ENCODE measurements around the gene OAT. TPM values are rescaled to one million over a fixed set of nuclear protein-coding genes. Genes with fewer than 3 reads are reported as not detected.

OAT gene
- total and polyA plus RNA-seq, 2 experiments from 2014 or later = 232 to 263 TPM

DNA sequence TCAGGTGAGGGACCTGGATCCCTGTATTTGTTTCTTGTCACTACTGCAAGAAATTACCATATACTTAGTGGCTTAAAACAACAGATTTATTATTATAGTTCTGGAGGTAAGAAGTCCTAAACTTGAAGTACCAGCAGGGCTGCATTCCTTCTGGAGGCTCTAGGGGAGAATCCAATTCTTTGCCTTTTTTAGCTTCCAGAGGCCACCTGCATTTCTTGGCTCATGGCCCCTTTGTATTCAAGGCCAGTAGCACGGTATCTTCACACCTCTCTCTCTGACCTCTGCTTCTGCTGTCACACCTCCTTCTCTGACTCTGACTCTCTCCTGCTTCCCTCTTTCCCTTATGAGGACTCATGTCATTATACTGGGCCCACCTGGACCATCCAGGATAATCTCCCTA lies 40.7 kb upstream of the OAT start:
- WGBS, 2 experiments (ENCODE audit: low coverage in 1 of 2, low lambda C conversion rate in 2 of 2, missing lambda C conversion rate in 2 of 2) = 23 to 38% methylated on average over 1 of the region's 1 CpG

DNA sequence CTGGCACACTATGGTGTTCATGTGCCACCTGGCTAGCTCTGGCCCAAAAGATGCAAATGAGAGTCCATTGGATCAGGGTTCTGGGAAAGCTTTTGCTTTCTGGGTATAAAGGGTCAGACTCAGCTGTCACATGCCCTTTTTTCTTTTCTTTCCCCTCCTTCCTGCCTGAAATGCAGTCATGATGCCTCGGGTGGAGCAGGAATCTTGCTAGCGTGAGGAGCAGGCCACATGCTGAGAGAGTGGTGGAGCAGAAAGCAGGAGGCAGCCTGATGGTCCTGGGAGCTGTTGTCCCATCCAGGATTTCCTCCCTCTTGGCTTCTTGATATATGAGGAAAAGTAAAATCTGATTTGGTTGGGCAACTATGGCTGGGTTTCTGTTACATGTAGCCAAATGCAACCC lies 40.2 kb upstream of the OAT start:
- H3K4me1 ChIP-seq (ENCODE audit: insufficient read depth) = no peaks in the 10 kb centered on the region
- H4K20me1 ChIP-seq (ENCODE audit: insufficient read depth) = no peaks in the 10 kb centered on the region
- in situ Hi-C loops (cut with MboI) = no loop called here
- no peak overlapping the region for H3K27ac ChIP-seq
- H3K4me2 ChIP-seq (ENCODE audit: unreplicated experiment) = no peak overlapping the region
- no peak for DNase-seq
- TF ChIP-seq EZH2 (IDR thresholded peaks at IDR 0.05; ENCODE audit: insufficient read depth, poor library complexity, severe bottlenecking) (no peak), EZH2phosphoT487 (IDR thresholded peaks at IDR 0.05; ENCODE audit: insufficient read depth, low read depth) (no peak)
- no peaks in the 10 kb centered on the region for H3K36me3 ChIP-seq (ENCODE audit: low read depth)
- H3K9me2 ChIP-seq (ENCODE audit: insufficient read depth) = no peaks in the 10 kb centered on the region
- H3K27me3 ChIP-seq (replicated peaks; ENCODE audit: insufficient read depth) = peaks cover 18% of the 10 kb centered on the region
- no peak overlapping the region for H2AFZ ChIP-seq
- H3K79me2 ChIP-seq (ENCODE audit: insufficient read depth) = no peaks in the 10 kb centered on the region
- no peaks in the 10 kb centered on the region for H3K9me3 ChIP-seq (ENCODE audit: low read depth)
- H3K4me3 ChIP-seq = no peak overlapping the region
- WGBS, 2 experiments (ENCODE audit: low coverage in 1 of 2, low lambda C conversion rate in 2 of 2, missing lambda C conversion rate in 2 of 2) = 27 to 35% methylated on average over 2 of the region's 2 CpGs
- H3K9ac ChIP-seq = no peak overlapping the region
- no peaks in the 10 kb centered on the region for H3F3A ChIP-seq (ENCODE audit: insufficient read depth)

More for the DNA sequence above, 40.7 kb upstream of the OAT start:
- Histone ChIP-seq H3K4me1 (ENCODE audit: insufficient read depth) (no peaks in the 10 kb centered on the region), H3K4me3 (no peak overlapping the region), H3K79me2 (ENCODE audit: insufficient read depth) (no peaks in the 10 kb centered on the region), H2AFZ (no peak overlapping the region), H3K36me3 (ENCODE audit: low read depth) (no peaks in the 10 kb centered on the region), H3K27me3 (replicated peaks; ENCODE audit: insufficient read depth) (peaks cover 13% of the 10 kb centered on the region), H3K9me2 (ENCODE audit: insufficient read depth) (no peaks in the 10 kb centered on the region), H4K20me1 (ENCODE audit: insufficient read depth) (no peaks in the 10 kb centered on the region), H3K4me2 (ENCODE audit: unreplicated experiment) (no peak overlapping the region), H3K27ac (no peak overlapping the region), H3K9me3 (ENCODE audit: low read depth) (no peaks in the 10 kb centered on the region), H3F3A (ENCODE audit: insufficient read depth) (no peaks in the 10 kb centered on the region), H3K9ac (no peak overlapping the region)
- no peak for DNase-seq
- TF ChIP-seq EZH2 (IDR thresholded peaks at IDR 0.05; ENCODE audit: insufficient read depth, poor library complexity, severe bottlenecking) (no peak), EZH2phosphoT487 (IDR thresholded peaks at IDR 0.05; ENCODE audit: insufficient read depth, low read depth) (no peak)
- in situ Hi-C loops (cut with MboI) = no loop called here

DNA sequence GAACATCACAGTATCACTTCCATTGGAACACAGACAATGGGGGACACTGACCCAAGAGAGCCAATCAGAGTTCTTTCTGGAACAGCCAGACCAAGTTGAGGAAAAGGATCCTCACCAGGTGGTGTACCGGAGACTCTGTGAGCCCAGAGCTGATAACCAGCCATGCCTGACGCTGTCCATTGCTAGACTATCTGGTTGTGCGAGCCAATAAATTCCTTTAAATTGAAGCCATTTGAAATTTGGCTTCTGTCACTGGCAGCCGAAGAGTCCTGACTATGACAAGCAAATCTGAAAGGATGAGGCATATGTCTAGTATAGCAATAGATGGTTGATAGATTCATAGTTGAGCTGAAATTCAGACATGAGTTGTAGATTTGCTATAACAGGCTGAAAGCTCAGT lies 39.8 kb upstream of the OAT start:
- WGBS, 2 experiments (ENCODE audit: low coverage in 1 of 2, low lambda C conversion rate in 2 of 2, missing lambda C conversion rate in 2 of 2) = 49 to 51% methylated on average over 4 of the region's 4 CpGs

DNA sequence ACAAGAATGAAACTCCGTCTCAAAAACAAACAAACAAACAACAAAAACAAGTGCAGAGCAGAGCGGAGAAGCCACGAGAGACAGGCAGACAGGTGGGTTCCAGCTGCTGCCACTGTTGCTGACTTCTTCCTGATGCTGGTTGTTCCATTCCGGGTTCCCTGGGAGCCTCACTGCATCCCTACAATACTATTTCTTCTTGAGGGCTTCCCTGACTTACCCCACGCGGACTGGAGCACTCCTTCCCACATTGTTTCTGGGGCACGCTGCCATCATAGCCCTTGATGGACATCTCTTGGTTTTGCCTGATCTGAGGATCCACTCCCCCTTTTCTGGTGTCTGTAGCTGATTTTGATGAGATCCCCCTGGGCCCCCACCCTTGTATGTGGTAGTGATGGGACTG lies 36.7 kb upstream of the OAT start:
- Histone ChIP-seq H3K4me3 (no peak overlapping the region), H3K9me3 (ENCODE audit: low read depth) (no peaks in the 10 kb centered on the region), H2AFZ (no peak overlapping the region), H3K9ac (no peak overlapping the region), H3K27ac (no peak overlapping the region), H3F3A (ENCODE audit: insufficient read depth) (no peaks in the 10 kb centered on the region), H4K20me1 (ENCODE audit: insufficient read depth) (no peaks in the 10 kb centered on the region), H3K9me2 (ENCODE audit: insufficient read depth) (no peaks in the 10 kb centered on the region), H3K79me2 (ENCODE audit: insufficient read depth) (no peaks in the 10 kb centered on the region), H3K4me2 (ENCODE audit: unreplicated experiment) (no peak overlapping the region), H3K4me1 (ENCODE audit: insufficient read depth) (no peaks in the 10 kb centered on the region), H3K27me3 (replicated peaks; ENCODE audit: insufficient read depth) (peaks cover 50% of the 10 kb centered on the region), H3K36me3 (ENCODE audit: low read depth) (no peaks in the 10 kb centered on the region)
- in situ Hi-C loops (cut with MboI) = no loop called here
- no peak for TF ChIP-seq EZH2 (IDR thresholded peaks at IDR 0.05; ENCODE audit: insufficient read depth, poor library complexity, severe bottlenecking)
- TF ChIP-seq EZH2phosphoT487 (IDR thresholded peaks at IDR 0.05; ENCODE audit: insufficient read depth, low read depth) = no peak
- WGBS, 2 experiments (ENCODE audit: low coverage in 1 of 2, low lambda C conversion rate in 2 of 2, missing lambda C conversion rate in 2 of 2) = 21 to 23% methylated on average over 7 of the region's 7 CpGs
- DNase-seq = no peak

More for the DNA sequence above, 39.8 kb upstream of the OAT start:
- Histone ChIP-seq H3K27ac (no peak overlapping the region), H3F3A (ENCODE audit: insufficient read depth) (no peaks in the 10 kb centered on the region), H3K9me2 (ENCODE audit: insufficient read depth) (no peaks in the 10 kb centered on the region), H3K4me3 (no peak overlapping the region), H3K27me3 (replicated peaks; ENCODE audit: insufficient read depth) (peaks cover 22% of the 10 kb centered on the region), H4K20me1 (ENCODE audit: insufficient read depth) (no peaks in the 10 kb centered on the region), H3K4me1 (ENCODE audit: insufficient read depth) (no peaks in the 10 kb centered on the region), H2AFZ (no peak overlapping the region), H3K36me3 (ENCODE audit: low read depth) (no peaks in the 10 kb centered on the region), H3K9ac (no peak overlapping the region), H3K4me2 (ENCODE audit: unreplicated experiment) (no peak overlapping the region), H3K9me3 (ENCODE audit: low read depth) (no peaks in the 10 kb centered on the region), H3K79me2 (ENCODE audit: insufficient read depth) (no peaks in the 10 kb centered on the region)
- in situ Hi-C loops (cut with MboI) = no loop called here
- no peak for TF ChIP-seq EZH2 (IDR thresholded peaks at IDR 0.05; ENCODE audit: insufficient read depth, poor library complexity, severe bottlenecking)
- no peak for TF ChIP-seq EZH2phosphoT487 (IDR thresholded peaks at IDR 0.05; ENCODE audit: insufficient read depth, low read depth)
- DNase-seq = no peak

All from GM23248 (cell line).